Left renal cortex interstitium (tissue), 4 donors: ENCODE results near the gene FAM170B. TPM values are rescaled to one million over a fixed set of nuclear protein-coding genes. Genes with fewer than 3 reads are reported as not detected.

ENCODE experiments used
- DNase-seq, 4 donors: peaks; one replicate each; pipeline ENCODE4 v3.0.0-alpha.2; 2013; ENCODE audit warnings: low read depth in 4 of 4, low spot score in 2 of 4, missing footprints in 1 of 4
- polyA plus RNA-seq, 4 donors: library from polyadenylated mRNA; unstranded; fragments of 120-200 nt; gene quantifications; one replicate each; pipeline ENCODE4 v1.2.1, GENCODE V29; 2013; ENCODE audit not compliant: insufficient read length in 4 of 4

FAM170B gene
- polyA plus RNA-seq: not detected

DNA sequence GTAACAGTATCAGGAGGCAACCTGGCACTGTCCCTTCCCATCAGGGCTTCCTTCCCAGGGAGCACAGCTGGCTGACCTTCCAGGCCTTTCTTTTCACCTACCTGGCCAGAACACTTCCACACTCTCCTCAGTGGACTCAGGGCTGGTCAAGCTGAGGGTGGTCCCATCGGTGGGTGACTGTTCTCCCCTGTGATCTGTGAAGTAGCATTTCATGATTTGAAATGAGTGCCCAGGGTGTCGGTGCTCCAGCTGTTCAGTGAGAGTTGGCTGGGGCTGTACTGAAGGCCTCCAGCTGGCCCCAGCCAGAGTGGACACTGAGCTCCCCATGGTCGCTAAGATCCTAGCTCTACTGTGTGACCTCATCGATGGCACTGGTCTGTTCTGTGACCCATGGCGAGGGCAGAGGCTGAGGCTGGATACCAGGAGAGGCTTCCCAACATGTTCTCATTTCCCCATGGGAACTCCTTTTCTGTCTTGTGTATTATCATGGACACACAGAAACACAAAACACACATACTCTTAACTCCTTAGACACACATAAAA is at the start of gene FAM170B:
FAM170B (minus strand) TSS at position 316 of the 543 bp plus-strand sequence; CDS start at position 213, 103 bp downstream.
- DNase-seq: no peak

DNA sequence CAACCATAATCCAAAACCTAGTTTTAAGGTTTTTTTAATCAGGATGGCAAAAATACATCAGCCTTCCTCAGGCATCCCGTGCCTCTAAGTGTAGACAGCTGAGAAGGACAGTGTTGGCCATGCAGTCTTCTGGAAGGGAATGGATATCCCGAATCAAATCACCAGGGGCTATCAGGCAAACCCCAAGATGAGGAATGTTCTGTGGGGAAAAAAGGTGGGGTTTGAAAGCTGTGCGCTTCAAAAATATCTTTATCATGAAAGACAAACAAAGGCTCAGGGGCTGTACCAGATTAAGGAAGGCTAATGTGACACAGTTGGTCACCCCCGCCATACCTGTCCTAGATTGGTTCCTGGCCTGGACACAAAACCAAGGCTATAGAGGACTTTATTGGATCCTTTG is 49.0 kb upstream of the FAM170B start:
- DNase-seq: no peak

DNA sequence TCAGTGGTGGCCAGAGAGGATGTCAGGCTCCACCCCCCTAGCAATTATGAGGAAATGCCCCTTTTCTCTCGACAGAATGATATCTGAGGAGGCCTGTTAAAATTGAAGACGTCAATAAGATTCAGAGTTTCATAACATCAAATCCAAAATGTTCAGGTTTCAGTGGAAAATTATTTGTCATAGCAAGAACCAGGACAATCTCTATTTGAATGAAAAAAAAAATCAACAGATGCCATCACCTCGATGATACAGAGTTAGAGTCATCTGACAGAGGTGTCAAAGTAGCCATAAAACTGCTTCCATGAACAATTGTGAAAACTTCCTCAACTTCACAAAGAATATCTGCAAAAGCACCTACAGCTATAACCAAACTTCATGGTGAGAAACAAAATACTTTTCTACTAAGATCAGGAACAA is 46.6 kb upstream of the FAM170B start:
- no peak for DNase-seq

GRCh38 chr10:49179699-49180443 is 46.0 kb upstream of the FAM170B start:
- DNase-seq: no peak

GRCh38 chr10:49178489-49179471 is 45.0 kb upstream of the FAM170B start:
- DNase-seq: no peak

GRCh38 chr10:49177391-49178355 is 43.9 kb upstream of the FAM170B start:
- no peak for DNase-seq

GRCh38 chr10:49176310-49177268 is 42.8 kb upstream of the FAM170B start:
- DNase-seq: no peak

- DNase-seq: no peak
These were observed 41.9 kb upstream of the FAM170B start for GRCh38 chr10:49175587-49176309.

GRCh38 chr10:49174926-49175500 is 41.2 kb upstream of the FAM170B start:
- DNase-seq: no peak

DNA sequence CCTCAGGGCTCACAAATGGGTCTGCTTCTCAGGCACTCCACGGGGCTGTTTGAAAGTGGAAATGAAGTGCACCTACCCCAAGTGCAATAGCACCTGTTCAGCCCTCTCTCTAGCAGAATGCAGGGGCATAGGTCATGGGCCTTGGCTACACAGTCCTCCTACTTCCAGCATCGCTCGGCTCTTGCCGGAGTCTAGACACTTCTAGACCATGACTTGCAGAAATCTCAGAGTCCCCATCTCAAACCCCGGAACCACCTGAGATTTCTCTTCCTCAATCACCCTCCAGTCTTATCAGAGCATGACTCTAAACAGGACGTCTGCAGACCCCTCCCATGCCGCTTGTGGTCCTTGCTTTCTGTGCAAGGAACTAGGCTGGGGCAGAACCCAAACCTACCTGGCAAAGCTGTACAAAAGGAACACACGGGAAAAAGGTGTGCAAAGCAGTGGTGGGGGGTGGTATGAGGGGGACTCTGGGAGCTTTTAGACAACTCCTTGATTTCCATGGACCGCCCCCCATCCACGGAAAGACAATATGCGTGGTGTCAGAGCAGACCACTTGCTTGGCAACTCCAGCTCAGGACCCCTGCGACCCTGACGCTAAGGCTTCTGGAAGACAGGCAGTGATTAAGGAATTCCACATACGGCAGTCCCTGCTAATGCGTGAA is 40.6 kb upstream of the FAM170B start:
- DNase-seq: no peak

GRCh38 chr10:49173853-49174252 is 40.0 kb upstream of the FAM170B start:
- DNase-seq: no peak

DNA sequence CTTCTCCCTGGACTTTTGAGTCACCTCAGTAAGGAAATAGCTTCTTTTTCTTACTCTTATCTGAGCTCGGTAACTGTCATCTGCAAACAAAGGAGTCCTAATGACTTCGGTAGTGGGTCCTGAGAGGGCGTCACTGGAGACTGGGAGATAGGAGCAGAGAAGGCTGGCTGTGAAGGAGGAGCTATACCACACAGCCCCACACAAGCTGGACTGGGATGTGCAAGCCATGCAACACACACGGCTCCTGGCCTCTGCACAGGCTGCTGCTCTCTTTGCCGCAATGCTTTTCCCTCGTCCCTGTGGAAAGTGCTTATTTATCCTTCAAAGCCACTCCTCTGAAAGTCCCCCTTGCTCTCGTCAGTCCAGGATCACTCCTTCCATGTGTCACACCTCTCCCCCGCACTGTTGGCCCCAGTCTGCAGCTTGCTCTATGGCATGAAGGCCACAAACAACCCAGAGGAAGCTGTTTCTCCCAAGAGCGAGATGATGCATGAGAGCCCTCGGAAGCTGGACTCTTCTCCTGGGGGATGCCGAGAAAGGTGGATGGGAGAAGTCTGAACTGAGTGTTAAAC is 39.5 kb upstream of the FAM170B start:
- no peak for DNase-seq

DNA sequence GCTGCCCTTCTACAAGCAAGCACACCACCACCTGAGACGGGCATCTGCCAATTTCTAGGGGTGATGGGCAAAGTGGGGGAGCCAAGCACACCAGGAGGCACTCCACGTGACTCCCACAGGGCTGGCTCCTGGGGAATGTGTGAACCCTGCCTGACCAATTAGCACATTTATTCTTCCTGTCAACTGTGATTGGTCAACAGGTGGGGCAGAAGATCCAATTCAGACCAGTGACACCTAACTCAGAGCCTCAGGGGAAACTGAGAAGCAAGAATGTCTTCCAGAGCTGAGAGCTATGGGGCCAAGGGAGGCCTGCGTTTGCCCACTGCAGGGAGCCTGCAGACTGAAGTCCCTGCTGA is 38.9 kb upstream of the FAM170B start:
- DNase-seq: no peak

DNA sequence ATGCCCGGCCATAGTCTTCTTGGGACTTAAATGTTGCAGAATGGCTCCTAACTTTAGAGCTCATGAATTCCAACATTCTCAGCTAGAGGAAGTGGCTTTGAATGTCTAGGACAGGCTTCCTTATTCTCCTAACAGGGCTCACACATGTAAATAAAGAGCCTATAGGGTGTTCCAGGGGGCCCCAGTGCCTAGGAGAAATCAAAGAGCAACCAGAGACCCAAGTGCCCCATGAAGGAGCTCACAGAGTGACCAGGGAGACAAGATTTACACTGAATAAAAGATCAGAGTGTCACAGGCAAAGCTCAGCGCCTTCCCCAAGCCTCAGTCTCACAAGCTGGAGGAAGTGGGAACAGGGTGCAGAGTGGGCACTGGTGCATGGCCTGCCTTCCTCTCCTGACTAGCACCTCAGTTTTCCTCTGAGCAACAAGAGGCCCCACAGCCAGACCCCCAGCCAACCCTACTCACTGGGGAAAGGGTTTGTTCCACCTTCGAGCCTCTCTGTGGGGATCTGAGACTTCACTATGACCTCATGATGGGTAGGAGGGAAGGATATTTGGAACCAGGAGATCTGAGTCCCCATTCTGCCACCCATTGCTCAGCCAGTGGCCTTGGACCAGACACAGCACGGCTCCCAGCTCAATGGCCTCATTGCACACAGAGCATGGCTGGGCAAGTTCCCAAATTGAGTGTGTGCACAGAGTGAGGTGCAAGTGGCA is 38.4 kb upstream of the FAM170B start:
- DNase-seq: no peak

- DNase-seq: no peak
These were observed 37.7 kb upstream of the FAM170B start for GRCh38 chr10:49171326-49172060.
